Stimulated activated memory B cell treated with anti-CD40 and anti-IgM and Interleukin-4, amounts not matched to agents 10 μg/mL and 1 μg/mL and 100 μg/mL, for 72 hours (primary cell): ENCODE measurements around the gene POM121L12.

ENCODE experiments used
- ATAC-seq: fragments of 150-1000 bp; cut with Tn5 transposase; 2 replicates; pipeline ENCODE4 v1.10.0; 2021
- H3K27ac Mint-ChIP-seq: one replicate; pipeline ENCODE4 v1.8.0; 2022; ENCODE audit warnings: mild to moderate bottlenecking, mixed read lengths
- H3K27me3 Mint-ChIP-seq: one replicate; pipeline ENCODE4 v1.8.0; 2022; ENCODE audit warnings: mixed read lengths
- H3K36me3 Mint-ChIP-seq: one replicate; pipeline ENCODE4 v1.8.0; 2022; ENCODE audit warnings: mixed read lengths
- H3K4me1 Mint-ChIP-seq: one replicate; pipeline ENCODE4 v1.8.0; 2022; ENCODE audit warnings: mixed read lengths
- H3K4me3 Mint-ChIP-seq: one replicate; pipeline ENCODE4 v1.8.0; 2022; ENCODE audit warnings: mild to moderate bottlenecking, moderate library complexity, mixed read lengths
- H3K9me3 Mint-ChIP-seq: one replicate; pipeline ENCODE4 v1.8.0; 2022; ENCODE audit warnings: mixed read lengths

POM121L12 gene

DNA sequence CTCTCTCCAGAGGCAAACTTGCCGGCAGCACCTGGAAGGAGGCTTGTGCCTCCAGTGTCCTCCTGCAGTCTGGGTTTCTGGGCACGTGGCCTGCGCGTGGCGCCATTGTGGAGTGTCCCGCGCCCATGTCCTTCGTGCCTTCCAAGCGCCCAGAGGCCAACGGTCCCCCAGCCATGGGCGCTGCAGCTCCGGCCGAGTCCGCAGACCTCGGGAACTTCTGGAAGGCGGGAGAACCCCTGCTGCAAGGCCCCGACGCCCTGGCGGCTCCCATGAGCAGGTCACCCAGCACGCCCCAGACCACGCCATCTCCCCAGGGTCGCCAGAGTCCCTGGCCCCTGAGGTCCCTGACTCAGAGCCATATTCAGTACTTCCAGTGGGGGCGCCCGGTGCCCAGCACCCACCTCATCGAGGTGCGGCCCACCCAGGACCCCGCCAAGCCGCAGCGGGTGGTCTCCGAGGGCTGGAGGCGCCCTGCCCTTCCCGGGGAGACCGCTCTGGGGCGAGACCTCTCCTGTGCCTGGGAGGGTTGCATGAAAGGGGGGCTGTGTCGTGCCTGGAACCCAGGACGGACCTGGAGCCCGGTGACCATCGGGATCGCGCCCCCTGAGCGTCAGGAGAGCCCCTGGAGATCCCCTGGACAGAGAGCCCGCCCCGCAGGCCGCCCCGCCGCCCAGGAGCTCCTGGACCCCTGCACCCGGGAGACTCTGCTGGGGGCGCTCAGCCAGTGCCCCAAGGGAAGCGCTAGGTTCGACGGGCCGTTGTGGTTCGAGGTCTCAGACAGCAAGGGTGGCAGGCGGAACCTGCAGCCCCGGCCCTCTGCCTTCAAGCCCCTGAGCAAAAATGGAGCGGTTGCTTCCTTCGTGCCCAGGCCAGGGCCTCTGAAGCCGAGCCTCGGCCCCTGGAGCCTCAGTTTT is at the start of gene POM121L12:
Gene POM121L12, plus strand, starts transcription at position 135 of the 914 bp plus-strand sequence. Its CDS starts 39 bp downstream, at position 174.
- peak; percentile 34 for ATAC-seq
- Mint-ChIP-seq H3K4me3 (no peak within 1 kb of the TSS), H3K27ac (no peak within 1 kb of the TSS), H3K36me3 (no peaks in the 10 kb centered on the region), H3K9me3 (peaks cover 7% of the 10 kb centered on the region), H3K4me1 (no peaks in the 10 kb centered on the region), H3K27me3 (no peaks in the 10 kb centered on the region)

DNA sequence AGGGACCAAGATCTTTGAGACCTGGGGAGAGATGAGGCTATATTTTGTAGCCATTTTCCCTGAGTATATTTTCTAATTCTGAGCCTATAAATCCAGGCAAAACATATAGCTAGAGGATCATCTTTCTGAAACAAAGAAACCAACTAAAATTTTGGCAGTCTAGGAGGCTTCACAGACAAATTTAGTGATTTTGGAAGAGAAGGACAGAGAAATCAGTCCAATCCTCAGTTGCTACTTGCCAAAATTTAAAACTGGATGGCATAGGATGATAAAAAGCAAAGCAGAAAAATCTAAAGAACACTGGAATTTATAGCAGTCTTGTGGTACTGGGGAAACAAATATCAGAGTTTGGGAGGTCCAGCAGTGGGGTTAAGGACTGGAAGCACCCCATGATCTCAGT is 43.4 kb upstream of the POM121L12 start:
- no peak overlapping the region for H3K4me3 Mint-ChIP-seq
- peaks cover 20% of the 10 kb centered on the region for H3K9me3 Mint-ChIP-seq
- no peaks in the 10 kb centered on the region for H3K4me1 Mint-ChIP-seq
- H3K27me3 Mint-ChIP-seq, result no peaks in the 10 kb centered on the region
- ATAC-seq, result no peak
- no peaks in the 10 kb centered on the region for H3K36me3 Mint-ChIP-seq
- no peak overlapping the region for H3K27ac Mint-ChIP-seq

DNA sequence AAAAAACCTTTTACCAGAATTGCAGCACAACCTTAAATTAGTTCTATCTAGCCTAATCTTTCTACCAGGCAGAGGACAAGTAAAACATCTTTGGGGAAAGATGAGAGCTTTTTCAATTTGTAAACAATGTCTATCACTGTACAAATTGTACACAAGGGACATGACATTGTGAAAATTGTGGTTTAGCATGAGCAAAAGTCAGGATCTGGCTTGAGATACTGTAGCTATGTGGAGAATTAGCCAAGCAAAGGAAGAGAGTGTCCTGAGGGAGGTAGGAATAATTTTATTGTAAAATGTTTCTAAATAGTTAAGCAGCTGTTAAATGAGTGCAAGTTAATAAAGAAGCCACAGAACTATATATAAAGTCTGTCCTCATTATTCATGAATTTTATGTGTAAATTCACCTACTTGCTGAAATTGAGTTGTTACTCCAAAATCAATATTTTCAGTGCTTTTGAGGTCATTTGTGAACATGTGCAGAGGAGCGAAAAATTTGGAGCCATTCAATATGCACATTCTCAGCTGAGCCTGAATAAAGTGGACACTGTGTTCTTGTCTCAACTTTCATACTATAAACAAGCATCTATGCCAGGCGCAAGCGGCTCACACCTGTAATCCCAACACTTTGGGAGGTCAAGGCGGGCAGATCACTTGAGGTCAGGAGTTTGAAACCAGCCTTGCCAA is 42.8 kb upstream of the POM121L12 start:
- Mint-ChIP-seq H3K27me3 (no peaks in the 10 kb centered on the region), H3K27ac (no peak overlapping the region), H3K36me3 (no peaks in the 10 kb centered on the region), H3K9me3 (peaks cover 15% of the 10 kb centered on the region), H3K4me1 (no peaks in the 10 kb centered on the region), H3K4me3 (no peak overlapping the region)
- ATAC-seq, result no peak

DNA sequence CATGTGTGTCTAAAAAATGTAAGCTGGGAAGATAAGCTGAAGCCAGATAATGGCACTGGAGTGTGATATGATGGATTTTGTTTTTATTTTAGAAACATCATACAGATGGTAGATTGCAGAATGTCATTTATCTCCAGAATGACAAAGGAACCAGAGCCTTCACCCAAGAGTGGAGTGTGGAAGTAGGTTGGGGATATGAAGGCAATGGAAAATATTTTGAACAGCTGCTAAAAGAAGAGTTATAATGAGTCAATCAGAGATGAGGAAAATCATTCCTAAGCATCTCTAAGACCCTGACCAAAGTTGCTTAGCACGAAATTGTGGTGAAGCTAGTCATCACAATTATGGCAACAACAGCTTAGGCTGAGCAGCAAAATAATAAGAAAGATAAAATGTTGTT is 39.8 kb upstream of the POM121L12 start:
- ATAC-seq, result no peak
- Mint-ChIP-seq H3K27ac (no peak overlapping the region), H3K9me3 (peaks cover 11% of the 10 kb centered on the region), H3K4me1 (no peaks in the 10 kb centered on the region), H3K4me3 (no peak overlapping the region), H3K27me3 (no peaks in the 10 kb centered on the region), H3K36me3 (no peaks in the 10 kb centered on the region)

DNA sequence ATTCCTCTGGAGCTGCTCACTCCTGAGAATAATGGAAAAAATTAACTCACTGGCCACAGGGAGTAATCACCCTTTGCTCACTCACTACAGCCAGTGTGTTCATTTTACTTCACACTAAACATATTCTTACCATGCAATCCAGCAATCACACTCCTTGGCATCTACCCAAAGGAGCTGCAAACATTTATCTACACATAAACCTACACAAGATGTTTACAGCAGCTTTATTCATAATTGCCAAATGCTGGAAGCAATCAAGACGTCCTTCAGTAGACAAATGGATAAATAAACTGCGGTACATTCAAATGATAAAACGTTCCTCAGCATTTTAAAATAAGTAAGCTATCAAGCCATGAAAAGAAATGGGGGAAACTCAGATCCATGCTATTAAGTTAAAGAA is 34.2 kb upstream of the POM121L12 start:
- Mint-ChIP-seq H3K36me3 (no peaks in the 10 kb centered on the region), H3K4me1 (no peaks in the 10 kb centered on the region), H3K27ac (no peak overlapping the region), H3K4me3 (no peak overlapping the region), H3K27me3 (no peaks in the 10 kb centered on the region), H3K9me3 (no peaks in the 10 kb centered on the region)
- ATAC-seq, result no peak

DNA sequence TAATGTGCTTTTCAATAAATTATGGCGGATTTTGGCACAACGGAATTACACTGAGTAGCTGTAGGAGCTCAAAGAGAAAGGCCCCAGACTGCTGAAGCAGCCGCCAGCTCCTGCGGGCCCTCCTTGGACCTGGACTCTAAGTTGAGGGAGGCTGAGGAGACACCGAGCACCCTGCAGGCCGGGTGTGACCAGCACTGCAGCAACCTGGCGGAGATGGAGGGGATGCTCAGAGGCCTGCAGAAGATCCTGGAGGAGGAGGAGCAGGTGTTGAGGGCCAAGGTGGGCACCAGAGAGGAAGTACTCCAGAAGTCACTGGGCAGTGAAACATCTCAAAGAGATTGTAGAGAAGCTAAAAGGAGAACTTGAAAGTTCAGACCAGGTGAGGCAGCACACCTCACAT is 33.0 kb upstream of the POM121L12 start:
- ATAC-seq, result no peak
- Mint-ChIP-seq H3K4me1 (no peaks in the 10 kb centered on the region), H3K4me3 (no peak overlapping the region), H3K27ac (no peak overlapping the region), H3K9me3 (no peaks in the 10 kb centered on the region), H3K27me3 (no peaks in the 10 kb centered on the region), H3K36me3 (no peaks in the 10 kb centered on the region)

DNA sequence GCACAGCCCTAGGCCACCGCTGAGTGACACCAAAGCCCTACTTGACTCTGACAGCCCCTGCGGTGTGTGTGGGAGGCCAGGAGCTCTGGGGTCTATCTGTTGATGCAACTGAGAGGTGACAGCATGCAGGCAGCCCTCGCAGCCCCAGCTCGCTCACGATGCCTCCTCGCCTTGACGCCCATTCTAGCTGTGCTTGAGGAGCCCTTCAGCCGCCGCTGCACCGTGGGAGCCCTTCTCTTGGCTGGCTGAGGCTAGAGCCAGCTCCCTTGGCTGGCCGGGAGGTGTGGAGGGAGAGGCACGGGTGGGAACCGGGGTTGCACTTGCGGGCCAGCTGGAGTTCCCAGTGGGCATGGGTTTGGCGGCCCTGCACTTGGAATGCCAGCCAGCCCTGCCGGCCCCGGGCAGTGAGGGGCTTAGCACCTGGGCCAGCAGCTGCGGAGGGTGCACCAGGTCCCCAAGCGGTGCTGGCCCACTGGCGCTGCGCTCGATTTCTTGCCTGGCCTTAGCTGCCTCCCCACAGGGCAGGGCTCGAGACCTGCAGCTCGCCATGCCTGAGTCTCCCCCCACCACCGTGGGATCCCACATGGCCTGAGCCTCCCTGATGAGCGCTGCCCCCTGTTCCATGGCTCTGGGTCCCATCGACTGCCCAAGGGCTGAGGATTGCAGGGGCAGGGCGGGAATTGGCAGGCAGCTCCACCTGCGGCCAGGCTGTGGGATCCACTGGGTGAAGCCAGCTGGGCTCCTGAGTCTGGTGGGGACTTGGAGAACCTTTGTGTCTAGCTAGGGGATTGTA is 31.6 kb upstream of the POM121L12 start:
- Mint-ChIP-seq H3K9me3 (no peaks in the 10 kb centered on the region), H3K4me3 (no peak overlapping the region), H3K4me1 (no peaks in the 10 kb centered on the region), H3K36me3 (no peaks in the 10 kb centered on the region), H3K27me3 (no peaks in the 10 kb centered on the region), H3K27ac (no peak overlapping the region)
- no peak for ATAC-seq

DNA sequence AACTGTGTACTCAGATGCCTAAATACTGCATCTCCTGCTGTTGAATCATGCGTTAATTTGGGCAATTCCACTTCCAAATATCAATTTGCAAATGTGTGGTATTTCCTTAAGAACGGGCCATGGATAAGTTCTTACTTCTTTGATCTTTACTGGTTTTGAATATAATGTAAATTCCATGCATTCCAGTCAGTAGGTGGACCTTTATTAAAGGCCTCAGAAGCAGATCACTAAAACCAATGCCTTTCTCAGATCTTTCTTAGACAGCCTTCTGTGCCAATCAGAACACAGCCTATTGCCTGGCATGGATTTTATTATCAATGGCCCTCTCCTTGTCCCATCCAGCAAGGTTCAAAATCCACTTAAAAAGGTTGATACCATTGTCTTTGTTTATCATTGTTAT is 21.5 kb upstream of the POM121L12 start:
- peaks cover 3% of the 10 kb centered on the region for H3K9me3 Mint-ChIP-seq

DNA sequence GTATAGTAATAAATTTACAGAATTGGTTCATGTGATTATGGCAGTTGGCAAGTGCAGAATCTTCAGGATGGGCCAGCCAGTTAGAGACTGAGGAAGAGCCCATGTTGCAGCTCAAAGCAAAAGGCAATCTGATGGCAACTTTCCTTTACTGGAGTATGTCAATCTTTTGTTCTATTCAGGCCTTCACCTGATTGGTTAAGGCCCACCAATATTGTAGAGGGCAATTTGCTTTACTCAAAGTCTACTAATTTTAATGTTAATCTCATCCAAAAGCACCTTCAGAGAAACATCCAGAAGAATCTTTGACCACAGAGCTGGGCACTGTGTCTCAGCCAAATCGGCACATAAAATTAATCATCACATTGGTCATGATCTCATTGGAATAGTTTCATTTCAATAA is 20.0 kb upstream of the POM121L12 start:
- no peak for ATAC-seq
- Mint-ChIP-seq H3K4me1 (no peaks in the 10 kb centered on the region), H3K27ac (no peak overlapping the region), H3K9me3 (peaks cover 3% of the 10 kb centered on the region), H3K27me3 (no peaks in the 10 kb centered on the region), H3K36me3 (no peaks in the 10 kb centered on the region), H3K4me3 (no peak overlapping the region)

More for the DNA sequence above, 21.5 kb upstream of the POM121L12 start:
- H3K36me3 Mint-ChIP-seq, result no peaks in the 10 kb centered on the region
- no peak overlapping the region for H3K27ac Mint-ChIP-seq
- H3K4me3 Mint-ChIP-seq, result no peak overlapping the region
- H3K27me3 Mint-ChIP-seq, result no peaks in the 10 kb centered on the region
- H3K4me1 Mint-ChIP-seq, result no peaks in the 10 kb centered on the region
- ATAC-seq, result no peak

DNA sequence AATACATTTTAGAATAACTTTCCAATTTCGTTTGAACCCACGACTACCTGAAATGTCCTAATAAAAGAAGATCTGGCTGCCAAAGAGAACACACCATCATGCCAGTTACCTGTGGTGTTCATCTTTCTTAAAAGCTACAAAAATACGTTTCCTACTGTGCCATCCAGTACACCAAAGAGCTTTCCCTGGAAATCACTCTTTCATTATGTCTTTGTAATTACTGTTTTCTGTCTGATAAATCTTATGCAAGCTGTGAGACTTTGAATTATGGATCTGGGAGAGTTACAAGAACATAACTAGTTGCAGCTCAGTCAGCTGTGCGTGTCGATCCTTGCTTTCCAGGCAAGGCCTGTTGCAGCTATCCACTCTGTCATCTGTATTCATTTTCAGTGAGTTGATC is 12.5 kb upstream of the POM121L12 start:
- ATAC-seq, result no peak
- H3K27ac Mint-ChIP-seq, result no peak overlapping the region
- H3K4me1 Mint-ChIP-seq, result no peaks in the 10 kb centered on the region
- H3K9me3 Mint-ChIP-seq, result no peaks in the 10 kb centered on the region
- H3K36me3 Mint-ChIP-seq, result no peaks in the 10 kb centered on the region
- no peak overlapping the region for H3K4me3 Mint-ChIP-seq
- H3K27me3 Mint-ChIP-seq, result no peaks in the 10 kb centered on the region

DNA sequence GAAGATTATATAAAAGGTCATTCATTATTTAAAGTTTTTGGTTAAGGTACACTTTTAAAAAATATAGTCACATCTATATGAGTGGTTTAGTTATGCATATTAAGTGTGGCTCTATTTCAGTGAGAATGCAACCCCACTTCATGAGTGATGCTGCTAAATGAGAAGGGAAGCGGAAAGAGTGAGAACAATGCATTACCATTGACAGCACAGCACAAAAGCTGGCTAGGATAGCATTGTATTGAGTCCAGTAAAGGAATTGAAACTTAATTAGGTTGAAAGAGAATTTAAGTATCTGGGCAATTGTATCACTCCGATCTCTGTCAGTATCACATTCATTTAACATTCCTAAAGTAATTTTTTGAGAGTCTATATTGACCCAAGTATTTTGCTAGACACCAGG is 13.2 kb downstream of the POM121L12 start:
- H3K36me3 Mint-ChIP-seq, result no peaks in the 10 kb centered on the region
- no peaks in the 10 kb centered on the region for H3K27me3 Mint-ChIP-seq
- no peak overlapping the region for H3K4me3 Mint-ChIP-seq
- H3K4me1 Mint-ChIP-seq, result no peaks in the 10 kb centered on the region
- peaks cover 7% of the 10 kb centered on the region for H3K9me3 Mint-ChIP-seq
- no peak for ATAC-seq
- H3K27ac Mint-ChIP-seq, result no peak overlapping the region

DNA sequence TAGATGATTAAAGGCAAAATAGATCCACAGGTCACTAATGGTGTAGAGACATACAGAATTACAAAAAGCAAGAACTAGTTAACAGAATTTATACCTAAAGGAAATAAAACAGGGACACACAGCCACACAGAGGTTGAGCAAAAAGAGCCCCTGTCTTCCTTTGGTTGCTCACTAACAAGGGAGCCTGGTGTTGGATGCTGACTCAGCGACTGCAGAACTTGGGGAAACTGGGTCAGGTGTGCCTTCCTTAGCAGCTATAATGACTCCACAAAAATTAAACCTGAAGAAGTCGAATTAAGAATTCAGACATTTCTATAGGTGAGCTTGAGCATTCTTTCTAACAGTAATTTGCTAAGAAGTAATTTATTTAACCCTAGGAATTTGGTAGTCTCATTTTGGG is 15.0 kb downstream of the POM121L12 start:
- H3K4me3 Mint-ChIP-seq, result no peak overlapping the region
- no peak for ATAC-seq
- H3K27me3 Mint-ChIP-seq, result no peaks in the 10 kb centered on the region
- H3K27ac Mint-ChIP-seq, result no peak overlapping the region
- peaks cover 7% of the 10 kb centered on the region for H3K9me3 Mint-ChIP-seq
- no peaks in the 10 kb centered on the region for H3K36me3 Mint-ChIP-seq
- no peaks in the 10 kb centered on the region for H3K4me1 Mint-ChIP-seq

DNA sequence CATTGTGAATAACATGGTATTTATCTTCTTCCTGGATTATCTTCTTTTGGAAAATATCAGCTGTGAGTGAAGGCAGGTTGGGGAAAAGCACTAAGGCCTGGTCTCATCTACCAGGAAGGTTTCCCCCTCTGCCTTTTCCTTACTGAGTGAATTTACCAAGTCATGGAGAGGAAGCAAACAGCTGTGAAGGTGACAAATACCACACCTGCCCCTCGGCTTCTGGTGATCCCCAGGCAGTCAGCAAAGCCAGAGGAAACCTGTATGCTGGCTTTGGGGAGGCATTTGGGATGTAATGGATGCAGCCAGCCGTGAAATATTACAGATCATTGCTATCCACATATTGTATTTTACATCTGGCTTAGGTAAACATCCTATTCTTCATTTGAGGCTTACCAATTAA is 24.2 kb downstream of the POM121L12 start:
- Mint-ChIP-seq H3K9me3 (peaks cover 15% of the 10 kb centered on the region), H3K27me3 (no peaks in the 10 kb centered on the region), H3K36me3 (no peaks in the 10 kb centered on the region), H3K4me3 (no peak overlapping the region), H3K4me1 (no peaks in the 10 kb centered on the region), H3K27ac (no peak overlapping the region)
- no peak for ATAC-seq

DNA sequence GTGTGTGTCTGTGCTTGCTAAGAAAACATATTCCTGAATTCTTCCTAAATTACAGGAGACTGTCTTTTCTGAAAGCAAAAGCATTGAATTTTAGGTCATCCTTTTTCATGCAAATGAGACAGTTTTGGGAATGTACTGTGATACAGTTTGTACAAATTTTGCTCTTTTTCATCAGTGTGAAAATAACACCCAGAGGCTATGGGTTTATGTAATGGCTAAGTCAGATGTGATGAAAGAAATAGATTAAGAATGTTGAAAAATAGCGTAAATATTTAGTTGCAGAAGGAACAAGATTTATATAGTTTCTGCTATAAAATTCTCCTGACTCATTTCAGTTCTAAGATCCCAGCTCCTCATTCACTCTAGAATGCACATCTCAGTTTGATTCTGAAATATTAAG is 24.6 kb downstream of the POM121L12 start:
- Mint-ChIP-seq H3K4me3 (no peak overlapping the region), H3K9me3 (peaks cover 15% of the 10 kb centered on the region), H3K27ac (no peak overlapping the region), H3K36me3 (no peaks in the 10 kb centered on the region), H3K4me1 (no peaks in the 10 kb centered on the region), H3K27me3 (no peaks in the 10 kb centered on the region)
- ATAC-seq, result no peak

DNA sequence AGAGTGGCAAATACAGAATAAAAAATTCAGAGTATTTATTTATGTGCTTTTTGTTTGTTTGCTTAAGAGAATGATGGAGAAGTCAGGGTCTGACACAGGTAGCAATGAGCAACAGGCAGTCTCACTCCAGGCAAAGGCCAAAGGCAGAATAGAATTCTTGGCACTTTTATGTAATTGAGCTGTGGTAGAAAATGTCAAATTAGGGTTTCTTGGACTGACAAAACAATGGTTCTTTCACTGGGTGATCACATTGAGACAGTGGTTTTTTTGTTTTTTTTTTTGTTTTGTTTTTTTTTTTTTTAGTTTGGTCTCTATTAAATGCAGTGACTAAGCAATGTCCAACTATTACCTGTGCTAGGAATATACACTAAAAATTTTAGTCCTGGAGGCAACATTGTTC is 27.4 kb downstream of the POM121L12 start:
- H3K9me3 Mint-ChIP-seq, result peaks cover 13% of the 10 kb centered on the region
- no peak overlapping the region for H3K27ac Mint-ChIP-seq
- H3K27me3 Mint-ChIP-seq, result no peaks in the 10 kb centered on the region
- no peaks in the 10 kb centered on the region for H3K36me3 Mint-ChIP-seq
- no peaks in the 10 kb centered on the region for H3K4me1 Mint-ChIP-seq
- H3K4me3 Mint-ChIP-seq, result no peak overlapping the region
- no peak for ATAC-seq
